NCI-H82 treated with DMSO at 0.1 percent for 48 hours (cell line): Measurements from ENCODE around the gene NWD2.
"Not testable (repeated sequence)": the region's sequence is repeated elsewhere in the genome, so short reads cannot be mapped to it uniquely, and the experiment has no call there.

Experiments
- DNase-seq: peaks from one replicate; lab custom pipeline; 2025; ENCODE audit not compliant: unreplicated experiment; lab: John Stamatoyannopoulos, UW

NWD2 gene

GRCh38 chr4:37490391-37491347, 246.1 kb downstream of the NWD2 start:
- no peak for DNase-seq

- not testable (repeated sequence) for DNase-seq
Observed at GRCh38 chr4:37495353-37495752, 250.8 kb downstream of the NWD2 start.
